Loucy (cell line): ENCODE results near the gene LMF1.
"Not testable (repeated sequence)": the region's sequence is repeated elsewhere in the genome, so short reads cannot be mapped to it uniquely, and the experiment has no call there.

ENCODE experiments used
- EZH2phosphoT487 ChIP-seq: fragments of 200-600 bp; IDR thresholded peaks from 2 replicates; pipeline ENCODE4 v1.6.1; 2018; ENCODE audit warnings: antibody characterized with exemption, mild to moderate bottlenecking, moderate library complexity, borderline replicate concordance
- TF ChIP-seq, protein P1 (sequence below): fragments of 200-600 bp; sonication (generic); conservative IDR thresholded peaks from 2 replicates; pipeline ENCODE4 v1.5.1; 2014; ENCODE audit warnings: mild to moderate bottlenecking, antibody characterized with exemption, low read length

DNA sequence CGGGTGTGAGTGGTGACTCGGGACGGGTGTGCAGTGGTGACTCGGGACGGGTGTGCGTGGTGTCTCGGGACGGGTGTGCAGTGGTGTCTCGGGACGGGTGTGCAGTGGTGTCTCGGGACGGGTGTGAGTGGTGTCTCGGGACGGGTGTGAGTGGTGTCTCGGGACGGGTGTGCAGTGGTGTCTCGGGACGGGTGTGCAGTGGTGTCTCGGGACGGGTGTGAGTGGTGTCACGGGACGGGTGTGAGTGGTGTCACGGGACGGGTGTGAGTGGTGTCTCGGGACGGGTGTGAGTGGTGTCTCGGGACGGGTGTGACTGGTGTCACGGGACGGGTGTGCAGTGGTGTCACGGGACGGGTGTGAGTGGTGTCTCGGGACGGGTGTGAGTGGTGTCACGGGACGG lies 112.3 kb downstream of the LMF1 start:
- TF ChIP-seq, protein P1, sequence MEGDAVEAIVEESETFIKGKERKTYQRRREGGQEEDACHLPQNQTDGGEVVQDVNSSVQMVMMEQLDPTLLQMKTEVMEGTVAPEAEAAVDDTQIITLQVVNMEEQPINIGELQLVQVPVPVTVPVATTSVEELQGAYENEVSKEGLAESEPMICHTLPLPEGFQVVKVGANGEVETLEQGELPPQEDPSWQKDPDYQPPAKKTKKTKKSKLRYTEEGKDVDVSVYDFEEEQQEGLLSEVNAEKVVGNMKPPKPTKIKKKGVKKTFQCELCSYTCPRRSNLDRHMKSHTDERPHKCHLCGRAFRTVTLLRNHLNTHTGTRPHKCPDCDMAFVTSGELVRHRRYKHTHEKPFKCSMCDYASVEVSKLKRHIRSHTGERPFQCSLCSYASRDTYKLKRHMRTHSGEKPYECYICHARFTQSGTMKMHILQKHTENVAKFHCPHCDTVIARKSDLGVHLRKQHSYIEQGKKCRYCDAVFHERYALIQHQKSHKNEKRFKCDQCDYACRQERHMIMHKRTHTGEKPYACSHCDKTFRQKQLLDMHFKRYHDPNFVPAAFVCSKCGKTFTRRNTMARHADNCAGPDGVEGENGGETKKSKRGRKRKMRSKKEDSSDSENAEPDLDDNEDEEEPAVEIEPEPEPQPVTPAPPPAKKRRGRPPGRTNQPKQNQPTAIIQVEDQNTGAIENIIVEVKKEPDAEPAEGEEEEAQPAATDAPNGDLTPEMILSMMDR, result not testable (repeated sequence)
- not testable (repeated sequence) for TF ChIP-seq EZH2phosphoT487
